Left colon (tissue), 2 donors: ENCODE results near the gene LAMA1. TPM values are rescaled to one million over a fixed set of nuclear protein-coding genes. Genes with fewer than 3 reads are reported as not detected.
"Not testable (repeated sequence)": the region's sequence is repeated elsewhere in the genome, so short reads cannot be mapped to it uniquely, and the experiment has no call there.

ENCODE experiments used
- ATAC-seq: fragments of 200-7000 bp; cut with Tn5 transposase; one replicate; pipeline ENCODE4 v1.9.1; 2020; ENCODE audit warnings: mild to moderate bottlenecking, moderate library complexity
- DNase-seq, 2 donors: peaks; one replicate each; pipeline ENCODE4 v3.0.0-alpha.2; 2020
- intact Hi-C, 2 donors: fragments of 100-400 bp; cut with DNase I in 1 of 2; cut with micrococcal nuclease in 1 of 2; formaldehyde crosslinking; loops; one replicate each; pipeline versions ENCODE4 v1.11.2 to v1.14.0; 2022; cut with DNase I, micrococcal nuclease
- total RNA-seq, 2 donors: library from RNA; stranded (reverse); fragmentation: NEBNext Ultra II Directional; extraction: Animal tissue kit (Norgen Biotek cat#: 25700); gene quantifications; one replicate each; pipeline ENCODE4 v1.2.1, GENCODE V29; 2021
- donor health status: DM: no; HTN: no; CAD: no.
- donor health status: DM: yes; HTN: yes; CAD: no.

LAMA1 gene
- total RNA-seq, 2 donors from 2014 or later, result 6.9 to 13.4 TPM

- DNase-seq, result no peak
- no peak for ATAC-seq
- intact Hi-C loops, result no loop called here
These were observed 157.5 kb downstream of the LAMA1 start for GRCh38 chr18:6960124-6960523.

GRCh38 chr18:6959110-6959509 is 158.5 kb downstream of the LAMA1 start:
- intact Hi-C loops, result no loop called here
- DNase-seq (no peak), ATAC-seq (no peak)

DNA sequence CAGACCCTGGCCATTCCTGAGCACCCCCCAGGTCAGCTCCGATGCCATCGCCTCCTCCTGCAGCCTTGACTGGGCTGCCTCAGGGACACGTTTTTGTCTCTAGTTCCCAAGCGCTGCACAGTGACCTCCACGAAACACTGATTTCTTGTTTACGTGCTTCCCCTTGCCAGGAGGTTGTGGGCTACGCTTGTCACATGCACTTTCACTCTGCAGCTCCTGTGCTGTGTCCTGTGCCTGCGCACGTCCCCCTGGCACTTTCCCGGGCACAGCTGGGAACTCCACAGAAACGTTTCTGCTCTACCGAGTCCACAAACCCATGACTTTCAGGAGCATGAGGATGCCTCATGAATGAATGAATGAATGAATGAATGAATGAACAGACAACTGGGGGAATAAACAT is 160.6 kb downstream of the LAMA1 start:
- ATAC-seq, result no peak
- intact Hi-C loops, result no loop called here
- no peak for DNase-seq

DNA sequence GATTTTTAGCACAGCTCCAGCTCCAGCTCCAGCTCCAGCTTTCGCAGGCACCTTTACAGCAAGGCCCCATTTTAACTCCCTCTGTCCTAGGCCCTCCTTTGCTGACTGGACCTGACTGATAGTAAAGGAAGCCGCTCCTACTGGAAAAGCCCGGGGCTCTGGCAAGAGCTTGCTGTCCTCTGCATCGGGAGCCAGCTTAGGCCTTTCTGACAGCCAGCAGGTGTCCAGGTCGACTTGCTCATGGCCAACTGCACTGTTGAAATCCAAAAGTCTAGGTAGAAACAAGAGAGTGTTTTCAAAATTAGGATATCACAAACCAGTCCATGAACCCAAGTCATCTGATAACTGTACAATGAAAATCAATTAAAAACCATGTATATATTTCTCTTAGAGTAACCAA is 161.1 kb downstream of the LAMA1 start:
- ATAC-seq (no peak), DNase-seq (no peak)
- intact Hi-C loops, result no loop called here

- DNase-seq (no peak), ATAC-seq (no peak)
- intact Hi-C loops, result no loop called here
These were observed 162.3 kb downstream of the LAMA1 start for GRCh38 chr18:6955304-6955703.

DNA sequence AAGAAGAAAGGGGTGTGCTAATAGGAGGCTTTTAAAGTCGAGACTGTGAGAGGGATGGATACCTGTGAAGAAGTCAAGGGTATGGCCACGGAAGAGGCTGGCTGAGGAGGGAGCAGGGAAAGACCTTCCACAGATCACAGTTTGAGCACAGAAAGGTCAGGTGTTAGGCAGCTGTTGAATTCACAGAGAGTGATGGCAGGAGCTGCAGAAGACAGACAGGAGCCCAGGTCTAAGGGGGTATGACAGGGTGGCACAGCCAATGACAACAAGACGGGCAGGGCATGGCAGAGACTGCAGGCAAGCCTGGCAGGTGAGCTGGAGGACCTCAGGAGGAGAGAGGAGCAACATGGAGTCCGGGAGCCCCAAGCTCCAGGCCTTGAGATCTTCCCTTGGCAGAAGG is 163.1 kb downstream of the LAMA1 start:
- intact Hi-C loops, result no loop called here
- ATAC-seq, result no peak
- no peak for DNase-seq

- no peak for ATAC-seq
- intact Hi-C loops, result no loop called here
- DNase-seq, result no peak
These were observed 166.1 kb downstream of the LAMA1 start for GRCh38 chr18:6951336-6952090.

GRCh38 chr18:6950641-6951040 is 167.0 kb downstream of the LAMA1 start:
- ATAC-seq (no peak), DNase-seq (peak in 1 of 2 donors; percentile 35)
- intact Hi-C loops, result no loop called here

DNA sequence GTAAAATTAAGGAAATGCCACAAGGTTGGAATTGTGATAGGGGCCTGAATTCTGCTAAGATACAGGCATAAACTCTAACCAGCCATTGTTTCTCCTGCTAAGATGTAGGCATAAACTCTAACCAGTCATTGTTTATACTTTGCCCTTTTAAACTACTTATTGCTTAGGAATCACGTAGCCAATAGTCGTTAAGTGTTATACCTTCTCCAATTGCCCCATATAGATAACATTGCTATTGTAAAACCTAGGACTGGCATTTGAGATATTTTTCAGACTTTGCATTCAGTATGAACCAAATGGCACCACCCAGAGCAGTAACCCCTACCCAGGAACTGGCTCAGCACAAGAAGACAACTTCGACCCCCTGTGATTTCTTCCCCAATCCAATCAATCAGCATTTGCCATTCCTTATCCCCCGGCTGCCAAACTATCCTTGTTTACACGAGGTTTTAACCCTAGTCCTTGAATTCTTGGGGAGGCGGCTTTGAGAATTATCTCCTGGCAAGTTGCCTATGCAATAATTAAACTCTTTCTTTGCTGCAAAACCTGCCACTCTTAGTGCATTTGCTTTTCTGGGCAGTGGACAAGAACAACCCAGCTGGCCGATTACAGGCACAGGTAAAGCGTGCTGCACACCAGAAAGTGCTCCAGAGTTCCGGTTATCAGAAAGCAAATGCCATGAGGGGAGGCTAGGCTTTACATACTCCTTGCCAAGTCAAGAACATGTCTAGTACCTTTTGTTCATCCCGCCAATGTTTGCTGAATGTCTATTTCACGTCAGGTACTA is 167.6 kb downstream of the LAMA1 start:
- intact Hi-C loops, result no loop called here
- ATAC-seq (peak; percentile 66), DNase-seq (peak; percentile 43 to 54)

- intact Hi-C loops, result no loop called here
- peak; percentile 37 to 50 for DNase-seq
- peak; percentile 26 for ATAC-seq
These were observed 169.1 kb downstream of the LAMA1 start for GRCh38 chr18:6948281-6949055.

GRCh38 chr18:6947338-6948030 is 170.1 kb downstream of the LAMA1 start:
- ATAC-seq, result peak; percentile 78
- peak; percentile 73 to 90 for DNase-seq
- intact Hi-C loops, result no loop called here

- no peak for ATAC-seq
- no peak for DNase-seq
- intact Hi-C loops, result no loop called here
These were observed 174.5 kb downstream of the LAMA1 start for GRCh38 chr18:6943143-6943542.

DNA sequence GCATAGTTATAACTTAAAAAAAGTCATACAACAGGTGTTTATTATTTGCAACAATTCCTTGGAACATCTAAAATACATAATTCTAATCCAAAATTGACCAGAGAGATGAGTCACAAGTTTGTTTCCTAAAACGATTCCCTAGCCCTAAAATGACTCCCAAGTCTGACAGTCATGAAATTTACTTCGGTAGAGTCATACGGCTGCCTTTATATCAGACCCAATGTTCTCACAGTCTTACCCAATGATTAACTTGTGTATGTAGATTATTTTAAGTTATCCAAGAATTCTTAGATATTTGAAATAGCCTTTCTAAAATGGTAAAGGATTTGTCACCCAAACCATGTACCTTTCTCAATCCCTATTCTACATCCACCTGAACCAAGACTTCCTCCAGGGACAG is 174.9 kb downstream of the LAMA1 start:
- no peak for ATAC-seq
- intact Hi-C loops, result no loop called here
- DNase-seq, result no peak

- ATAC-seq, result no peak
- intact Hi-C loops, result no loop called here
- DNase-seq, result no peak
These were observed 175.6 kb downstream of the LAMA1 start for GRCh38 chr18:6941996-6942395.

GRCh38 chr18:6940451-6940850 is 177.1 kb downstream of the LAMA1 start:
- ATAC-seq, result peak; percentile 30
- no peak for DNase-seq
- intact Hi-C loops, result no loop called here

- no peak for ATAC-seq
- intact Hi-C loops, result no loop called here
- DNase-seq, result no peak
These were observed 177.6 kb downstream of the LAMA1 start for GRCh38 chr18:6939972-6940371.

- intact Hi-C loops, ATAC-seq, DNase-seq: not testable (repeated sequence)
These were observed 179.2 kb downstream of the LAMA1 start for GRCh38 chr18:6938403-6938802.

- intact Hi-C loops, result no loop called here
- DNase-seq (no peak), ATAC-seq (peak; percentile 96)
These were observed 179.6 kb downstream of the LAMA1 start for GRCh38 chr18:6938003-6938402.

DNA sequence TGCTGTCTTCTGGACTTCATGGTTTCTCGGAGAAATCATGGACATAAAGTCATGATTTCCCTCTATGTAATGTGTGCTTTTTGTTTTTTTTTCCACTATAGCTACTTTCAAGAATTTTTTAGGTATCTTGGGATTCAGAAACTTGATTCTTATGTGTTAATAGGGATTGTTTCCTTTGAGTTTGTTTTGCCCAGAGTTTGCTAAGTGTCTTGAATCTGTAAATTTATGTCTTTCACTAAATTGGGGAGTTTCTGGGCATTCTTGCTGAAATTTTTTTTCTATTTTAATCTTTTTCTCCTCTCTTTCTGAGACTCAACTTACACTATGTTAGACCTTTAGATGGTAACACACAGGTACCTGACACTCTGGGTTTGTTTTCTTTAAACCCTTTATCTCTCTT is 182.7 kb downstream of the LAMA1 start:
- intact Hi-C loops, result no loop called here
- no peak for DNase-seq
- no peak for ATAC-seq
